K562 (cell line): Measurements from ENCODE around the gene RNF167. TPM values are rescaled to one million over a fixed set of nuclear protein-coding genes. Genes with fewer than 3 reads are reported as not detected.

ENCODE experiments used
- ATAC-seq: fragments of 200-7000 bp; cut with Tn5 transposase; 3 replicates; pipeline ENCODE4 v1.9.1; 2020; ENCODE audit warnings: moderate library complexity
- BruUV-seq: library from RNA; stranded (reverse); fragments of 400-500 nt; replicated peaks from 2 replicates; lab custom pipeline; 2021; lab: Mats Ljungman, UMichigan
- CTCF ChIA-PET: fragments of 300-600 bp; formaldehyde crosslinking; extraction: SDS; loops from one replicate; lab custom pipeline; 2021; ENCODE audit warnings: low intra/inter-chr PET ratio; lab: Yijun Ruan, JAX
- POLR2A ChIA-PET: fragments of 300-600, 350-650 bp; sonication (Branson Sonifier 250); formaldehyde crosslinking; extraction: SDS; loops from one replicate; lab custom pipeline; 2021; ENCODE audit warnings: antibody characterized with exemption, inconsistent platforms; lab: Yijun Ruan, JAX
- DNase-seq, 4 experiments: peaks; one replicate each; pipeline versions ENCODE4 v3.0.0 to v3.0.0-alpha.2; 2011 to 2018; ENCODE audit warnings: low spot score in 3 of 4, mixed read lengths in 3 of 4; ENCODE audit errors: extremely low read depth in 1 of 4
- FAIRE-seq: peaks from 2 replicates; lab custom pipeline; 2011; peaks lifted over from hg19 to GRCh38; lab: Jason Lieb, UNC
- H2AFZ ChIP-seq: 2 replicates; pipeline ENCODE4 v1.6.0; 2011; ENCODE audit warnings: low read depth, low read length, control low read depth, inconsistent platforms
- H3K27ac ChIP-seq: fragments of 200-600 bp; 3 replicates; pipeline ENCODE4 v1.8.0; 2011; ENCODE audit warnings: low read depth, mild to moderate bottlenecking, control low read depth, inconsistent platforms, low read length, moderate library complexity, mixed read lengths; ENCODE audit errors: extremely low read depth
- H3K27me3 ChIP-seq, 2 experiments: fragments of 300-600 bp in 1 of 2; 2 replicates in 1 of 2; 3 replicates in 1 of 2; pipeline versions ENCODE4 v1.6.0 to v1.8.0; 2011; ENCODE audit warnings: inconsistent platforms in 2 of 2, low read length in 2 of 2, mild to moderate bottlenecking in 1 of 2, mixed read lengths in 1 of 2, moderate library complexity in 1 of 2; ENCODE audit not compliant: control insufficient read depth in 2 of 2, insufficient read depth in 2 of 2
- H3K36me3 ChIP-seq: fragments of 300-600 bp; 3 replicates; pipeline ENCODE4 v1.8.0; 2011; ENCODE audit warnings: mild to moderate bottlenecking, low read length, inconsistent platforms; ENCODE audit not compliant: control insufficient read depth, insufficient read depth
- H3K4me1 ChIP-seq, 2 experiments: fragments of 200-600 bp in 1 of 2; replicated peaks in 1 of 2; 2 replicates in 1 of 2; 3 replicates in 1 of 2; pipeline versions ENCODE4 v1.5.1 to v1.8.0; 2011; ENCODE audit warnings: inconsistent platforms in 2 of 2, low read length in 2 of 2, mild to moderate bottlenecking in 1 of 2, mixed read lengths in 1 of 2, moderate library complexity in 1 of 2; ENCODE audit not compliant: control insufficient read depth in 2 of 2, insufficient read depth in 2 of 2
- H3K4me2 ChIP-seq: 2 replicates; pipeline ENCODE4 v1.6.1; 2011; ENCODE audit warnings: low read length, control low read depth, inconsistent platforms, mixed read lengths; ENCODE audit not compliant: insufficient read depth
- H3K4me3 ChIP-seq: fragments of 200-600 bp; sonication (generic), shearing (Covaris generic); 2 replicates; pipeline ENCODE4 v1.5.1; 2016; ENCODE audit warnings: control low read depth, inconsistent platforms
- H3K79me2 ChIP-seq: fragments of 200-600 bp; 3 replicates; pipeline ENCODE4 v1.8.0; 2011; ENCODE audit warnings: low read length, inconsistent platforms; ENCODE audit not compliant: control insufficient read depth, insufficient read depth
- H3K9ac ChIP-seq, 2 experiments: 2 replicates each; pipeline versions ENCODE4 v1.6.0 to v1.6.1; 2011; ENCODE audit warnings: low read depth in 2 of 2, low read length in 2 of 2, control low read depth in 1 of 2, inconsistent platforms in 1 of 2, mild to moderate bottlenecking in 1 of 2, mixed read lengths in 1 of 2; ENCODE audit not compliant: insufficient read depth in 1 of 2
- H3K9me1 ChIP-seq: one replicate; pipeline ENCODE4 v1.6.0; 2011; ENCODE audit warnings: inconsistent platforms, mild to moderate bottlenecking, low read length, moderate library complexity; ENCODE audit not compliant: control insufficient read depth, insufficient read depth
- H3K9me3 ChIP-seq: replicated peaks from 2 replicates; pipeline ENCODE4 v1.5.1; 2011; ENCODE audit warnings: low read depth, low read length, inconsistent platforms; ENCODE audit not compliant: control insufficient read depth, insufficient read depth
- H4K20me1 ChIP-seq: replicated peaks from 2 replicates; pipeline ENCODE4 v1.6.1; 2011; ENCODE audit warnings: low read length, inconsistent platforms, mixed read lengths; ENCODE audit not compliant: control insufficient read depth, insufficient read depth
- CC2D1A ChIP-seq: fragments of 450-650 bp; IDR thresholded peaks from 2 replicates; pipeline ENCODE4 v1.6.1; 2017; ENCODE audit warnings: mild to moderate bottlenecking
- CEBPB ChIP-seq: fragments of 450-650 bp; IDR thresholded peaks from 2 replicates; pipeline ENCODE4 v1.6.1; 2016; ENCODE audit warnings: missing genetic modification characterization, missing compliant biosample characterization
- EGR1 ChIP-seq: fragments of 450-650 bp; conservative IDR thresholded peaks from 2 replicates; pipeline ENCODE4 v1.6.1; 2017; ENCODE audit warnings: mild to moderate bottlenecking
- ETV5 ChIP-seq: sonication (generic); formaldehyde crosslinking; IDR thresholded peaks from 2 replicates; pipeline ENCODE4 v1.4.0; 2020; ENCODE audit warnings: low read depth, mild to moderate bottlenecking, missing genetic modification reagents
- GABPA ChIP-seq: fragments of 200-800 bp; sonication (Bioruptor generic); conservative IDR thresholded peaks from 2 replicates; pipeline ENCODE4 v1.6.1; 2016; ENCODE audit warnings: low read depth, missing genetic modification characterization, missing compliant biosample characterization
- MAZ ChIP-seq, 2 experiments: fragments of 450-650 bp in 1 of 2; sonication (generic) in 1 of 2; formaldehyde crosslinking; IDR thresholded peaks in 1 of 2; conservative IDR thresholded peaks in 1 of 2; 2 replicates each; pipeline versions ENCODE4 v1.4.0 to v1.5.0; 2020; ENCODE audit warnings: mild to moderate bottlenecking in 1 of 2, missing genetic modification reagents in 1 of 2
- PHF20 ChIP-seq: fragments of 450-650 bp; IDR thresholded peaks from 2 replicates; pipeline ENCODE4 v1.6.1; 2018; ENCODE audit not compliant: partially characterized antibody
- PHF8 ChIP-seq: fragments of 200-600 bp; sonication (generic); IDR thresholded peaks from 2 replicates; pipeline ENCODE4 v1.6.1; 2012; ENCODE audit warnings: mixed run types, mild to moderate bottlenecking, inconsistent platforms, low read length, moderate library complexity, borderline replicate concordance
- POLR2B ChIP-seq: fragments of 450-650 bp; IDR thresholded peaks from 2 replicates; pipeline ENCODE4 v1.6.1; 2018; ENCODE audit warnings: low read depth; ENCODE audit not compliant: partially characterized antibody
- POLR2G ChIP-seq: fragments of 200-400 bp; formaldehyde crosslinking; IDR thresholded peaks from 2 replicates; pipeline ENCODE4 v1.6.1; 2017; ENCODE audit warnings: low read depth, mild to moderate bottlenecking, antibody characterized with exemption, low read length, moderate library complexity
- RBFOX2 ChIP-seq: fragments of 200-400 bp; formaldehyde crosslinking; IDR thresholded peaks from 2 replicates; pipeline ENCODE4 v1.6.1; 2017; ENCODE audit warnings: low read depth, mild to moderate bottlenecking, low read length, moderate library complexity
- ZNF217 ChIP-seq: sonication (generic); formaldehyde crosslinking; IDR thresholded peaks from 2 replicates; pipeline ENCODE4 v1.8.0; 2022; ENCODE audit warnings: mild to moderate bottlenecking, missing genetic modification reagents
- WGBS: fragments of 100-300 bp; shearing (Covaris generic); methylation state at CpG from one replicate; pipeline ENCODE4 v1.1.6; 2016; ENCODE audit warnings: low coverage, mixed read lengths; ENCODE audit not compliant: insufficient coverage; ENCODE audit errors: missing lambda C conversion rate; 5-methylcytosine and 5-hydroxymethylcytosine counted together
- in situ Hi-C: fragments of 300-500 bp; cut with MboI; formaldehyde crosslinking; loops from 4 replicates; pipeline ENCODE4 v1.15.0; 2018; ENCODE audit warnings: inconsistent platforms, mixed read lengths
- intact Hi-C: fragments of 100-400 bp; cut with micrococcal nuclease; formaldehyde crosslinking; loops from 2 replicates; pipeline ENCODE4 v1.14.2; 2022
- polyA plus RNA-seq, 8 experiments: library from polyadenylated mRNA; depleted of rRNA in 4 of 8; stranded (reverse) in 5 of 8; unstranded in 3 of 8; fragments of >200 nt; fragmentation: Nextera tagmentation in 2 of 8; fragmentation: Illumina TruSeq in 1 of 8; extraction: Ambion mirVana in 2 of 8; extraction: Trizol in 1 of 8; gene quantifications; 2 replicates each; pipeline versions ENCODE4 v1.2.1 to v1.2.3, GENCODE V29; 2011 to 2014; ENCODE audit warnings: inconsistent platforms in 1 of 8, missing spikeins in 1 of 8
- total RNA-seq, 7 experiments: library from RNA; depleted of rRNA in 6 of 7; stranded (reverse); fragments of >200 nt in 6 of 7; fragmentation: Illumina TruSeq in 2 of 7; extraction: Trizol in 2 of 7; gene quantifications; 2 replicates each; pipeline versions ENCODE4 v1.2.1 to v1.2.3, GENCODE V29; 2011 to 2021; ENCODE audit warnings: low replicate concordance in 1 of 7
- TF ChIP-seq, protein P1 (sequence below), 2 experiments: IDR thresholded peaks; 2 replicates each; pipeline ENCODE4 v1.6.1; 2011; ENCODE audit warnings: borderline replicate concordance in 1 of 2, control low read depth in 1 of 2, low read depth in 1 of 2, low read length in 1 of 2, mild to moderate bottlenecking in 1 of 2, mixed read lengths in 1 of 2, moderate library complexity in 1 of 2; ENCODE audit not compliant: insufficient read depth in 1 of 2, insufficient read length in 1 of 2, poor library complexity in 1 of 2, severe bottlenecking in 1 of 2; ENCODE audit errors: extremely low read depth in 1 of 2
- TF ChIP-seq, protein P2 (sequence below), 3 experiments: fragments of 200-800 bp in 1 of 3; fragments of 250-450 bp in 1 of 3; fragments of 450-650 bp in 1 of 3; sonication (Bioruptor Pico) in 1 of 3; sonication (Bioruptor generic) in 1 of 3; formaldehyde crosslinking in 1 of 3; IDR thresholded peaks; 2 replicates each; pipeline versions ENCODE4 v1.6.1 to v1.8.0; 2016 to 2022; ENCODE audit warnings: mild to moderate bottlenecking in 2 of 3, missing genetic modification characterization in 2 of 3, missing compliant biosample characterization in 1 of 3, moderate library complexity in 1 of 3

The RNF167 gene
- total and polyA plus RNA-seq, 9 of the 15 experiments (the other 6 are each of a cell fraction or from before 2014, with no cell fraction given), result 16.5 to 143 (median 45.5) TPM

DNA sequence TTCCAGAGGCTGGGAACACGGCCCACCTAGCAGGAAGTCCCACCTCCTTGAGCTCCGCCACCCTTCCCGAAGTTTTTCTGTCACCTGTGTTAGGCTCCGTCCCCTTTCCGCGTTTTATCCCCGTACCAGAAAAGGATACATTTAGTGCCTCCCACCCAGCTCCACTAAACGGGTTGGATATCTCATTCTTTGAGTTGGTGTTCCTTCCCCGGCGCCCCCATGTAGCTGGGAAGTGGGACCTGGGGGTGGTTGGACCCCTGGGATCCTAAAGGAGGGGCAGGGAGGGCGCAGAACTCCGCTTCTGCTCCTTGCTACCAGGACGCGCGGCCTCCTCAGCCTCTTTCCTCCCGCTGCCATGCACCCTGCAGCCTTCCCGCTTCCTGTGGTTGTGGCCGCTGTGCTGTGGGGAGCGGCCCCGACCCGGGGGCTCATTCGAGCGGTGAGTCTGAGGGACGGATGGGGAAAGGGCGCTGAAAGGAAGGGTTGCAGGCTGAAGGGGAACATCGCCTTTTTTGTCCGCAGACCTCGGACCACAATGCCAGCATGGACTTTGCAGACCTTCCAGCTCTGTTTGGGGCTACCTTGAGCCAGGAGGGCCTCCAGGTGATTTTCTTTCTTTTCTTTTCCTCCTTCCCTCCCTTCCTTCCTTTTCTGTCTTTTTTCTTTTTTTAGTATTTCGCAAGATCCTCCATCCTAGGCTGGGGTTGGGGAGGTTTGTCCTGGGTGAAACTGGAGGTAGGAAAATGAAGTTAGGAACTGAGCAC is 669 bp downstream of the RNF167 start:
- H3K9me3 ChIP-seq, result no peaks in the 10 kb centered on the region
- 1% methylated on average over 21 of the region's 29 CpGs for WGBS
- peaks cover 71% of the 10 kb centered on the region for H3K79me2 ChIP-seq
- peak overlapping the region; percentile 96 for H3K4me3 ChIP-seq
- peaks cover 8% of the 10 kb centered on the region; the same call in 1 of the 2 replicates for H4K20me1 ChIP-seq
- FAIRE-seq (no peak), ATAC-seq (peak; percentile 35), DNase-seq (peak; percentile 55 to 81 (median 64))
- H3K27ac ChIP-seq, result peak overlapping the region; percentile 90
- peak overlapping the region; percentile 89 for H2AFZ ChIP-seq
- peak overlapping the region; percentile 96 for H3K4me2 ChIP-seq
- ChIA-PET CTCF (interaction anchor here (0.6 kb wide), 1 partner anchor 47 kb away, joined by 3 read pairs; the partner anchor contains the start of gene CAMTA2), POLR2A (interaction anchor here (0.6 to 1.6 kb wide), 11 partner anchors 9 to 161 kb away, joined by 3 to 20 read pairs (median 4); partner anchors contain the start of genes ENO3, PFN1 and SPAG7)
- H3K4me1 ChIP-seq, result peaks cover 26 to 30% of the 10 kb centered on the region in 2 experiments; a peak in 4 of 5 replicates
- intact Hi-C loops (no loop called here), in situ Hi-C loops (no loop called here)
- TSS peak; percentile 79 for BruUV-seq
- peak overlapping the region; percentile 95 to 98 for H3K9ac ChIP-seq
- no peaks in the 10 kb centered on the region for H3K27me3 ChIP-seq
- H3K9me1 ChIP-seq, result no peaks in the 10 kb centered on the region
- peaks cover 70% of the 10 kb centered on the region for H3K36me3 ChIP-seq
- TF ChIP-seq PHF8 (peak; percentile 8; the same call in 1 of the 2 replicates), EGR1 (0 out of 2 replicates have a peak, but pooled peaks have one; percentile 7), GABPA (peak; percentile 81), CC2D1A (0 out of 2 replicates have a peak, but pooled peaks have one; percentile 11), ZNF217 (CRISPR knock-in tag) (no peak), POLR2G (peak; percentile 75), CEBPB (tag) (peak; percentile 72), ETV5 (CRISPR knock-in tag) (0 out of 2 replicates have a peak, but pooled peaks have one; percentile 28), PHF20 (peak; percentile 46), POLR2B (no peak), RBFOX2 (0 out of 2 replicates have a peak, but pooled peaks have one; percentile 9), MAZ (CRISPR knock-in tag; conservative IDR thresholded peaks at IDR 0.05 in 1 of 2, IDR thresholded peaks at IDR 0.05 in 1 of 2) (0 out of 4 replicates have a peak, but pooled peaks have one; percentile 7 to 17)
- TF ChIP-seq, protein P1, sequence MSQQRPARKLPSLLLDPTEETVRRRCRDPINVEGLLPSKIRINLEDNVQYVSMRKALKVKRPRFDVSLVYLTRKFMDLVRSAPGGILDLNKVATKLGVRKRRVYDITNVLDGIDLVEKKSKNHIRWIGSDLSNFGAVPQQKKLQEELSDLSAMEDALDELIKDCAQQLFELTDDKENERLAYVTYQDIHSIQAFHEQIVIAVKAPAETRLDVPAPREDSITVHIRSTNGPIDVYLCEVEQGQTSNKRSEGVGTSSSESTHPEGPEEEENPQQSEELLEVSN (IDR thresholded peaks at IDR 0.05; ENCODE audit: borderline replicate concordance in 1 of 2, extremely low read depth in 1 of 2, insufficient read depth in 1 of 2, insufficient read length in 1 of 2, low read depth in 1 of 2, low read length in 1 of 2, poor library complexity in 1 of 2, severe bottlenecking in 1 of 2), result peak in 1 of 2 experiments; percentile 10
- TF ChIP-seq, protein P2, sequence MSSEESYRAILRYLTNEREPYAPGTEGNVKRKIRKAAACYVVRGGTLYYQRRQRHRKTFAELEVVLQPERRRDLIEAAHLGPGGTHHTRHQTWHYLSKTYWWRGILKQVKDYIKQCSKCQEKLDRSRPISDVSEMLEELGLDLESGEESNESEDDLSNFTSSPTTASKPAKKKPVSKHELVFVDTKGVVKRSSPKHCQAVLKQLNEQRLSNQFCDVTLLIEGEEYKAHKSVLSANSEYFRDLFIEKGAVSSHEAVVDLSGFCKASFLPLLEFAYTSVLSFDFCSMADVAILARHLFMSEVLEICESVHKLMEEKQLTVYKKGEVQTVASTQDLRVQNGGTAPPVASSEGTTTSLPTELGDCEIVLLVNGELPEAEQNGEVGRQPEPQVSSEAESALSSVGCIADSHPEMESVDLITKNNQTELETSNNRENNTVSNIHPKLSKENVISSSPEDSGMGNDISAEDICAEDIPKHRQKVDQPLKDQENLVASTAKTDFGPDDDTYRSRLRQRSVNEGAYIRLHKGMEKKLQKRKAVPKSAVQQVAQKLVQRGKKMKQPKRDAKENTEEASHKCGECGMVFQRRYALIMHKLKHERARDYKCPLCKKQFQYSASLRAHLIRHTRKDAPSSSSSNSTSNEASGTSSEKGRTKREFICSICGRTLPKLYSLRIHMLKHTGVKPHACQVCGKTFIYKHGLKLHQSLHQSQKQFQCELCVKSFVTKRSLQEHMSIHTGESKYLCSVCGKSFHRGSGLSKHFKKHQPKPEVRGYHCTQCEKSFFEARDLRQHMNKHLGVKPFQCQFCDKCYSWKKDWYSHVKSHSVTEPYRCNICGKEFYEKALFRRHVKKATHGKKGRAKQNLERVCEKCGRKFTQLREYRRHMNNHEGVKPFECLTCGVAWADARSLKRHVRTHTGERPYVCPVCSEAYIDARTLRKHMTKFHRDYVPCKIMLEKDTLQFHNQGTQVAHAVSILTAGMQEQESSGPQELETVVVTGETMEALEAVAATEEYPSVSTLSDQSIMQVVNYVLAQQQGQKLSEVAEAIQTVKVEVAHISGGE (CRISPR knock-in tag; IDR thresholded peaks at IDR 0.05), result peak in 1 of 3 experiments; percentile 82; a peak in 2 of 6 replicates
